ENCODE measurements around the gene DOK4.

GRCh38 chr16:57447186-57447962 is 38.9 kb downstream of the DOK4 start, which contains the start of the genes CIAPIN1 and COQ9:
- TF ChIP-seq, protein P1, sequence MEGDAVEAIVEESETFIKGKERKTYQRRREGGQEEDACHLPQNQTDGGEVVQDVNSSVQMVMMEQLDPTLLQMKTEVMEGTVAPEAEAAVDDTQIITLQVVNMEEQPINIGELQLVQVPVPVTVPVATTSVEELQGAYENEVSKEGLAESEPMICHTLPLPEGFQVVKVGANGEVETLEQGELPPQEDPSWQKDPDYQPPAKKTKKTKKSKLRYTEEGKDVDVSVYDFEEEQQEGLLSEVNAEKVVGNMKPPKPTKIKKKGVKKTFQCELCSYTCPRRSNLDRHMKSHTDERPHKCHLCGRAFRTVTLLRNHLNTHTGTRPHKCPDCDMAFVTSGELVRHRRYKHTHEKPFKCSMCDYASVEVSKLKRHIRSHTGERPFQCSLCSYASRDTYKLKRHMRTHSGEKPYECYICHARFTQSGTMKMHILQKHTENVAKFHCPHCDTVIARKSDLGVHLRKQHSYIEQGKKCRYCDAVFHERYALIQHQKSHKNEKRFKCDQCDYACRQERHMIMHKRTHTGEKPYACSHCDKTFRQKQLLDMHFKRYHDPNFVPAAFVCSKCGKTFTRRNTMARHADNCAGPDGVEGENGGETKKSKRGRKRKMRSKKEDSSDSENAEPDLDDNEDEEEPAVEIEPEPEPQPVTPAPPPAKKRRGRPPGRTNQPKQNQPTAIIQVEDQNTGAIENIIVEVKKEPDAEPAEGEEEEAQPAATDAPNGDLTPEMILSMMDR (IDR thresholded peaks at IDR 0.05): peak in 1 of 4 experiments; percentile 29
- TF ChIP-seq POLR2A (IDR thresholded peaks at IDR 0.05): peak; percentile 88 to 89

All from gastroesophageal sphincter (tissue), 3 donors.